Astrocyte of the hippocampus (primary cell): Measurements from ENCODE around the gene GART.
"Not testable (repeated sequence)": the region's sequence is repeated elsewhere in the genome, so short reads cannot be mapped to it uniquely, and the experiment has no call there.

Source experiments
- DNase-seq: peaks from one replicate; pipeline ENCODE4 v3.0.0; 2011; ENCODE audit warnings: low read depth, low spot score

Gene GART

GRCh38 chr21:33473344-33473743 is 68.6 kb downstream of the GART start:
- no peak for DNase-seq

DNA sequence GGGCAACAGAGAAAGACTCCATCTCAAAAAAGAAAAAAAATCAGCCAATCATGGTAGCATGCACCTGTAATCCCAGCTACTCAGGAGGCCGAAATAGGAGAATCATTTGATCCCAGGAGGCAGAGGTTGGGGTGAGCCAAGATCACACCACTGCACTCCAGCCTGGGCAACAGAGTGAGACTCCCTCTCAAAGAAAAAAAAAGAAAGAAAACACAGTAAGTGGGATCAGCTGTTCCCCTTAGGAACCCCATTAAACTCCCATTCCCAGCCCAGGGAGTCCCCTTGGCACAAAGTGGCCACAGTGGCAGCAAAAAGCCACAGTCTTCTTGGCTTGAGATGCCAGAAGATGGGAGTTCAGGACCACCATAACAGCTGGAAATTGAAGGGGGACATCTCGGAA is 71.2 kb downstream of the GART start:
- no peak for DNase-seq

- DNase-seq, result not testable (repeated sequence)
Observed at GRCh38 chr21:33469183-33469582, 72.7 kb downstream of the GART start.

- no peak for DNase-seq
Observed at GRCh38 chr21:33461538-33462250, 80.2 kb downstream of the GART start.

DNA sequence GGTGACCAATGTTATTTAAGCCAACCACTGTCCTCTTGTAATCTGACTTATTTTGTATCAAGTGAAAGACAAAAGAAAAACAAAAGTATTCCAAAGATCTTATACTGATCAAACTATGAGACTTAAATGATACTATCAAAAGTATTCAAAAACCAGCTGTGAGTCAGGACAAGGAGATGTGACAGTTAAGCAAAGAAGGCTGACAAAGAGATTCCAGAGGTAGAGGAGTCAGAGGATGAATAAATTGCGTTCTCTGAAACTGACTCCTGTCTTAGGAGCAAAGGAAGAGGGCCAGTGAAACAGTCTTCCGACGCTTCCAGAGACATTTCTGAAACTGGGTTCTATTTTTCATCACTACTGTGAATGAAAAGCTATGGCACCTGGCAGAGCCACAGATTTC is 83.1 kb downstream of the GART start:
- DNase-seq, result no peak

DNA sequence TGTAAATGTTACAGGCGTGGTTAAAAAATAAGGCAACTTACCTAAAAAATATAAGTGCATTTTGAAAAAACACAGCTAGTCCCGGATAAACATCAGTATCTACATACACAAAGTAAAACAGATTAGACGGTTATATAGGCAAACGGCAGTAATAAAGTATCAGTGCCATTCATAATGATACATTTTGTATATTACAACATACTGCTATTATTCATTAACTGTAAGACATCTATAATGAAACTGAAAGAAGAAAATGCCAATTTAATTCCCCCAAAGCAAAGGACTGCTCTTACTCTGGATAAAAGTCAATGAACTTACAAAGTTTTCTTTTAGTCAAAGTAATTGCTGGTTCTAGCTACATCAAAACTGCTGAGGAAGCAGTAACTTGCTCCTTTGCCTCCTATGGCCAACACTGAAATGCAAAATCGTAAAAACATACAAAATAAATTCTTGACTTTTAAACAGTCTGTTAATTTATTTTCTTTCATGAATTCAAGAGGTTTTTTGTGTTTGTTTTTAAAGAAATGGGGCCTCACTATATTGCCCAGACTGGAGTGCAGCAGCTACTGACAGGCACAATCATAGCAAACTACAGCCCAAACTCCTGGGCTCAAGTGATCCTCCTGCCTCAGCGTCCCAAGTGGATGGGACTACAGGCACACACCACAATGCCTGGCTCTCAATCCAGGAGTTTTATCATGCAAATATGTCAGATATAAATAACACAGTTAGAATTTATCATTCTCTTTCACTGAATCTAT is 86.1 kb downstream of the GART start:
- DNase-seq, result no peak
